ENCODE measurements around the gene SPOCK1.

The SPOCK1 gene

DNA sequence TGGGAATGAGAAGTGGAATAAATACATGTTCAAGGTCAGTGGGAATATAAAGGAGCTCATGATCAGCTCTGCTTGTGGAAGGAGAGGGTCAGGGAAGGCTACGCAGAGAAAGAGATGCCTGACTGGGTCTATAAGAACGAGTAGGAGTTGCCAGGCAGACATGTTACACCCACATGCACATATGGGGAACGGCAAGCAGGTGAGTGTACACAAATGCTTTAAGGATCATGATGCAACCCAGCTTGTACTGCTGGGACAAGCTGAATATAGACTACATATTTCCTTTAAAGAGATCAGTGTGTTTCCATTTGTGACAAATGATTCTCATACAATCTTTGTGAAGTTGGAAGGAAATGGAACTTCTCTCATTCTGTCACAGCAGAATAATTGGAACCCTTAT, 141.7 kb downstream of the SPOCK1 start:
- TF ChIP-seq, protein P1, sequence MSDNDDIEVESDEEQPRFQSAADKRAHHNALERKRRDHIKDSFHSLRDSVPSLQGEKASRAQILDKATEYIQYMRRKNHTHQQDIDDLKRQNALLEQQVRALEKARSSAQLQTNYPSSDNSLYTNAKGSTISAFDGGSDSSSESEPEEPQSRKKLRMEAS (IDR thresholded peaks at IDR 0.05; ENCODE audit: low read depth, low read length): no peak
- TF ChIP-seq, protein P2, sequence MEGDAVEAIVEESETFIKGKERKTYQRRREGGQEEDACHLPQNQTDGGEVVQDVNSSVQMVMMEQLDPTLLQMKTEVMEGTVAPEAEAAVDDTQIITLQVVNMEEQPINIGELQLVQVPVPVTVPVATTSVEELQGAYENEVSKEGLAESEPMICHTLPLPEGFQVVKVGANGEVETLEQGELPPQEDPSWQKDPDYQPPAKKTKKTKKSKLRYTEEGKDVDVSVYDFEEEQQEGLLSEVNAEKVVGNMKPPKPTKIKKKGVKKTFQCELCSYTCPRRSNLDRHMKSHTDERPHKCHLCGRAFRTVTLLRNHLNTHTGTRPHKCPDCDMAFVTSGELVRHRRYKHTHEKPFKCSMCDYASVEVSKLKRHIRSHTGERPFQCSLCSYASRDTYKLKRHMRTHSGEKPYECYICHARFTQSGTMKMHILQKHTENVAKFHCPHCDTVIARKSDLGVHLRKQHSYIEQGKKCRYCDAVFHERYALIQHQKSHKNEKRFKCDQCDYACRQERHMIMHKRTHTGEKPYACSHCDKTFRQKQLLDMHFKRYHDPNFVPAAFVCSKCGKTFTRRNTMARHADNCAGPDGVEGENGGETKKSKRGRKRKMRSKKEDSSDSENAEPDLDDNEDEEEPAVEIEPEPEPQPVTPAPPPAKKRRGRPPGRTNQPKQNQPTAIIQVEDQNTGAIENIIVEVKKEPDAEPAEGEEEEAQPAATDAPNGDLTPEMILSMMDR (IDR thresholded peaks at IDR 0.05; ENCODE audit: low read depth, low read length): no peak
- TF ChIP-seq POLR2A (IDR thresholded peaks at IDR 0.05; ENCODE audit: extremely low read depth, insufficient read length) (no peak), MYC (IDR thresholded peaks at IDR 0.05; ENCODE audit: low read depth, low read length) (no peak)
- DNase-seq (ENCODE audit: low read depth): no peak
- H3K4me3 ChIP-seq (ENCODE audit: low read depth, low read length): no peak overlapping the region

DNA sequence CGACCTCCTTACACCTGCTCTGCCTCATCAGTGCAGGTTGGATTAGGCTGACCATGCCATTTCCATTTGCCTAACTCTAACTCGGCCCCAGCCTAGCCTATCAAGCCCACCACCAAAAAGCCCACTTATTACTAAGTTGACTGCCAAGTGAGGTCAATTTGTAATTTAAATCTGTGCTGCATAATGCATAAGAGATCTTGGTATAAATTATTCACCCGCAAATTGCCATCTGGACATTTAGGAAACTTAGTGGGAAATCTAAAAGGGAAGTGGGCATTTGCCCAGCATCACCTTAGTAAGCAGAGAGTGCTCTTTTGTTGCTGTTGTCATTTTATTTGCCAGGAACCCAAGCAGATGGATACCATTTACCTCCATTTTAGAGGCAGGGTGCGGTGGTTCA, 143.0 kb downstream of the SPOCK1 start:
- no peak overlapping the region for H3K4me3 ChIP-seq (ENCODE audit: low read depth, low read length)
- TF ChIP-seq MYC (IDR thresholded peaks at IDR 0.05; ENCODE audit: low read depth, low read length) (no peak), POLR2A (IDR thresholded peaks at IDR 0.05; ENCODE audit: extremely low read depth, insufficient read length) (no peak)
- TF ChIP-seq, protein P2 (IDR thresholded peaks at IDR 0.05; ENCODE audit: low read depth, low read length): no peak
- TF ChIP-seq, protein P1 (IDR thresholded peaks at IDR 0.05; ENCODE audit: low read depth, low read length): no peak
- no peak for DNase-seq (ENCODE audit: low read depth)

DNA sequence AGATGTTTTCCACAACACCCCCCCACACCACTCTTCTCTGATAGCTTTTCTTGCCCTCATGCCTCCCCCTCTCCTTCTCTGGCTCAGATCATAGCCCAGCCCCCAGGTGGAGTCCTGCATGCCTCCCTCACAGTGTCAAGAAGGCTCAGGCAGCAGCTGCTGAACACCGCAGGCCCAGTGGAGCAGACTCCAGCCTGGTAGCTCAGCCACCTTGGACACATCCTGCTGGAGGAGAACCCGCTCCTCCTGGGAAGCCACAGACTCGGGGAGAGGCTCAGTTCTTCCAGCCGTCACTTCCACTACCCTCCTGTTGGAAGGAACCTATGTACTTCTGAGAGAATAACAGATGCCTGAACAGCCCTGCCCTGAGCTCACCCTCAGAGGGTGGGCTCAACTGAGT, 143.4 kb downstream of the SPOCK1 start:
- no peak overlapping the region for H3K4me3 ChIP-seq (ENCODE audit: low read depth, low read length)
- TF ChIP-seq, protein P1 (IDR thresholded peaks at IDR 0.05; ENCODE audit: low read depth, low read length): no peak
- no peak for TF ChIP-seq POLR2A (IDR thresholded peaks at IDR 0.05; ENCODE audit: extremely low read depth, insufficient read length)
- no peak for TF ChIP-seq MYC (IDR thresholded peaks at IDR 0.05; ENCODE audit: low read depth, low read length)
- TF ChIP-seq, protein P2 (IDR thresholded peaks at IDR 0.05; ENCODE audit: low read depth, low read length): no peak
- DNase-seq (ENCODE audit: low read depth): no peak

DNA sequence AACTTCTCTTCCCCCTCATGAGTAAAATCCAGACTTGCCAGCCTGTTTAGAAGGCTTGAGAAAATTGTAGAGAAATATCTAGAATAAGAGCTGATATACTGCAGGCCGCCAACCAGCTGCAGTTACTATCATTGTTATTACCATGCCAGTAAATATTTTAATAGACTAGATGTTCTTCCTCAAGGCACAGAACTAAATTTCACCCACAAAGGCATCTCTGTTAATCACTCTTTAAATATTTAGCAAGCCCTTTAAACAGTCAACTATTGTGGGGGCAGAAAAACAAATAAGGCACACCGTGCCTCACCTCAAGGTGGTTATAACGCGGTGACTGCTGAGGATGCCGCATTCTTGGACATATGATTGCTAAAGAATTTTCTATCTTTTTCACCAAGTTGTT, 147.0 kb downstream of the SPOCK1 start:
- TF ChIP-seq, protein P1 (IDR thresholded peaks at IDR 0.05; ENCODE audit: low read depth, low read length): no peak
- no peak for TF ChIP-seq POLR2A (IDR thresholded peaks at IDR 0.05; ENCODE audit: extremely low read depth, insufficient read length)
- TF ChIP-seq, protein P2 (IDR thresholded peaks at IDR 0.05; ENCODE audit: low read depth, low read length): no peak
- no peak for TF ChIP-seq MYC (IDR thresholded peaks at IDR 0.05; ENCODE audit: low read depth, low read length)
- no peak overlapping the region for H3K4me3 ChIP-seq (ENCODE audit: low read depth, low read length)

DNA sequence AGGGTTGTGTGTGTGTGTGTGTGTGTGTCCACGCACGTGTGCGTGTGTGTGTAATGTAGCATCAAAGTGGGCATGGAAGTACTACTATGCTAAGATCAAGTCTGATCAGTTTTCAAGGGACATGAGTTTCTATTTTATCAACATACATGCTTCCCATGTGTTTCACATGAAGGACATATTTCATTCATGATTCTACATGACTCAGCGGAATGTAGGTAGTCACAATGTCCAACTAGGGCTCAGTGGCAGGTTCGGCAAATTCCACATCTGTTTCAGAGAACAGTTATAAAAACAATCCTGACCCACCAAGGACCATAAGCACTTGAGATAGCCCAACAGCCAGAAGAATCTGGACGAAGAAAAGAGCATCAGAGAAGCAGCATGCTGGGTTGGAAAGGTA, 148.3 kb downstream of the SPOCK1 start:
- TF ChIP-seq, protein P1 (IDR thresholded peaks at IDR 0.05; ENCODE audit: low read depth, low read length): no peak
- TF ChIP-seq MYC (IDR thresholded peaks at IDR 0.05; ENCODE audit: low read depth, low read length): no peak
- TF ChIP-seq, protein P2 (IDR thresholded peaks at IDR 0.05; ENCODE audit: low read depth, low read length): no peak
- no peak for TF ChIP-seq POLR2A (IDR thresholded peaks at IDR 0.05; ENCODE audit: extremely low read depth, insufficient read length)
- DNase-seq (ENCODE audit: low read depth): no peak

More for the DNA sequence above, 147.0 kb downstream of the SPOCK1 start:
- no peak for DNase-seq (ENCODE audit: low read depth)

More for the DNA sequence above, 148.3 kb downstream of the SPOCK1 start:
- H3K4me3 ChIP-seq (ENCODE audit: low read depth, low read length): no peak overlapping the region
